Choroid plexus epithelial cell (primary cell): ENCODE results near the gene KIAA1328.
A peak's percentile ranks its signal among the peaks of the same experiment; 100 is the strongest.

Experiments
- DNase-seq: peaks from one replicate; pipeline ENCODE4 v3.0.0-alpha.2; 2010; ENCODE audit warnings: low read depth
- H3K4me3 ChIP-seq: 2 replicates; pipeline ENCODE4 v1.5.1; 2011; ENCODE audit warnings: low read depth, mild to moderate bottlenecking, control low read depth, low read length, moderate library complexity
- TF ChIP-seq, protein P1 (sequence below): conservative IDR thresholded peaks from 2 replicates; pipeline ENCODE4 v1.5.1; 2011; ENCODE audit warnings: low read depth, mild to moderate bottlenecking, control low read depth, inconsistent platforms, low read length, moderate library complexity

Gene KIAA1328

DNA sequence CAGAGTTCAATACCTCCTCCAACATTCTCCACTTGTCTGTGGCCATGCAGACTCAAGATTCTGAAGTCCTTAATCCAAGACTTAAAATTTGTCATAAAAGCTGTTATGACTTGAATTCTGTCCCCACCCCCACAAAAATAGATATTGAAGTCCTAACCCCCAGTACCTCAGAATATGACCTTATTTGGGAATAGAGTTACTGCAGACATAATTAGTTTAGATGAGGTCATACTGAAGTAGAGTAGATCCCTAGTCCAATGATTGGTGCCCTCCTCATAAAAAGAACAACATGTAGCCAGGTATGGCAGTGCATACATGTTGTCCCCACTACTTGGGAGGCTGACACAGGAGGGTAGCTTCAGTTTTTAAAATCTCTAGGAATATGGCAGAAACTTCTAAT lies 9.3 kb upstream of the KIAA1328 start:
- no peak overlapping the region for H3K4me3 ChIP-seq
- TF ChIP-seq, protein P1, sequence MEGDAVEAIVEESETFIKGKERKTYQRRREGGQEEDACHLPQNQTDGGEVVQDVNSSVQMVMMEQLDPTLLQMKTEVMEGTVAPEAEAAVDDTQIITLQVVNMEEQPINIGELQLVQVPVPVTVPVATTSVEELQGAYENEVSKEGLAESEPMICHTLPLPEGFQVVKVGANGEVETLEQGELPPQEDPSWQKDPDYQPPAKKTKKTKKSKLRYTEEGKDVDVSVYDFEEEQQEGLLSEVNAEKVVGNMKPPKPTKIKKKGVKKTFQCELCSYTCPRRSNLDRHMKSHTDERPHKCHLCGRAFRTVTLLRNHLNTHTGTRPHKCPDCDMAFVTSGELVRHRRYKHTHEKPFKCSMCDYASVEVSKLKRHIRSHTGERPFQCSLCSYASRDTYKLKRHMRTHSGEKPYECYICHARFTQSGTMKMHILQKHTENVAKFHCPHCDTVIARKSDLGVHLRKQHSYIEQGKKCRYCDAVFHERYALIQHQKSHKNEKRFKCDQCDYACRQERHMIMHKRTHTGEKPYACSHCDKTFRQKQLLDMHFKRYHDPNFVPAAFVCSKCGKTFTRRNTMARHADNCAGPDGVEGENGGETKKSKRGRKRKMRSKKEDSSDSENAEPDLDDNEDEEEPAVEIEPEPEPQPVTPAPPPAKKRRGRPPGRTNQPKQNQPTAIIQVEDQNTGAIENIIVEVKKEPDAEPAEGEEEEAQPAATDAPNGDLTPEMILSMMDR, result no peak
- DNase-seq, result no peak

DNA sequence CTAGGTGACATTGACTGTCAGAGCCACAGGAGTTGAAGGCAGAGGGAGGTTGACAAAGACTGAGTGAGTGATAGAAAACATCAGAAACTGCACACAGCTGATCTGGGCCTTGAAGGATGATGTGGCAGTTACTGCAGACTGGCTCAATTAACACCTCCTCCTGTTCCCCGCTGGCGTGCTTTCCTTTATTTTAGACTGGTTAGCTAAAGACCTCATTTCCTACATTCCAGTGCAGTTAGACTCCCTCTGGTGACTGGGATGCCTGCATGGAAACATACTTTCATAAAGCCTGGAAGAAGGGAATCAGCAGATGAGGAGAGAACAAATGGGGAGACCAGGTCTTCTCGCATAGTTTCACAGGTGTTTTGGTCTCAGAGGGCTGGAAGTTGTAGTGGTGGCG lies 7.2 kb upstream of the KIAA1328 start:
- TF ChIP-seq, protein P1, result no peak
- H3K4me3 ChIP-seq, result no peak overlapping the region
- no peak for DNase-seq

DNA sequence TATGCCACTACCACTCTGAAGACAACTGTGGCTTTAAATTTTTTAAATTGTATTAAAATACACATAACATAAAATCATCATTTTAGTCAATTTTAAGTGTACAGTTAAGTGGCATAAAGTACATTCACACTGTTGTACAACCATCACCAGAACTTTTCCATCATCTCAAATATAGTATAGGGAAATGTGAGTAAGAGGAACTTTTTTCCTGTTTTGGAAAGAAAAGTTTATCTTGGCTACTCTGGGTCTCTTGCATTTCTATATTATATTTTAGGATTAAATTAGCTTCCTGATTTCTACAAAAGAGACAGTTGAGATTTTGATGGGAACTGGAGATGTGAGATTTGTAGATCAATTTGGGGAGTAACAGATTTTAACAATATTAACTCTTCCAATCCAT lies 3.4 kb upstream of the KIAA1328 start:
- TF ChIP-seq, protein P1, result no peak
- DNase-seq, result no peak
- no peak overlapping the region for H3K4me3 ChIP-seq

DNA sequence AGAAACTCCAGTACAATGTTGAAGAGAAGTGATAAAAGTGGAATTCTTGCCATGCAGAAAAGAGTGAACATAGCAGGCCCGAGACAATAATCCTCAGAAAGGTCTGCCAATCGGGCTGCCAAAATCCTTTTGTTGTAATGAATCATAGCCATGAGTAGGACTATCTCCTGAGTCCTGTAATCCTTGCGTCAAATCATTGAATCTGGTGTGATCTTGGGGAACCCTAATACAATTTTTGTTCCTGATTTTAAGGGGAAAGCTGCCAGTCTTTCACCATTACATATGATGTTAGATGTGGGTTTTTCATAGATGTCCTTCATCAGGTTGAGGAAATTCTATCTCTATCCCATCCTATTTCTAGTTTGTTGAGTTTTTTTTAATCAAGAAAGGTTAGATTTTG lies 2.4 kb upstream of the KIAA1328 start:
- DNase-seq, result no peak
- TF ChIP-seq, protein P1, result no peak
- no peak overlapping the region for H3K4me3 ChIP-seq

DNA sequence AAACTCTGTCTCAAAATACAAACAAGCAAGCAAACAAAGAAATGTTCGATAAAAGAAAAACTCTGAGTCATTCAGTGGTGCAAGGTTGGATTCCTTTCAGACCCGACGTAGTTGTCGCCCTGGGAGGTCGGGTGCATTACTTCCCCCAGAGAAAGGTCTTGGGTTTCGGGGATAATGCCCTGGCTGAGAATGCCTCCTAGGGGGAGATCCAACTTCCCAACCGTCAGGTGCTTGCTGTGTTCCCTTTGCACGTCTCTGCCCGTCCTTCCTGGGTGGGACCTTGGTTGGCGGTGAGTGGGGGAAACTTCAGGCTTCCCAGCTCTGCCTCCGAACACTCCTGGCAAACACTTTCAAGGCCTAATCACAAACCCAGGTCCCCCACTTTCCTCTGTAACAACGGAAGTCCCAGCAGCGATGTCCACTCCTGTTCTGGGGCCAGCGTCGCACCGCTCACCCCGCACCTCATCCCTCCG lies 734 bp upstream of the KIAA1328 start:
- TF ChIP-seq, protein P1, result no peak
- H3K4me3 ChIP-seq, result peak overlapping the region; percentile 100
- peak; percentile 79 for DNase-seq

DNA sequence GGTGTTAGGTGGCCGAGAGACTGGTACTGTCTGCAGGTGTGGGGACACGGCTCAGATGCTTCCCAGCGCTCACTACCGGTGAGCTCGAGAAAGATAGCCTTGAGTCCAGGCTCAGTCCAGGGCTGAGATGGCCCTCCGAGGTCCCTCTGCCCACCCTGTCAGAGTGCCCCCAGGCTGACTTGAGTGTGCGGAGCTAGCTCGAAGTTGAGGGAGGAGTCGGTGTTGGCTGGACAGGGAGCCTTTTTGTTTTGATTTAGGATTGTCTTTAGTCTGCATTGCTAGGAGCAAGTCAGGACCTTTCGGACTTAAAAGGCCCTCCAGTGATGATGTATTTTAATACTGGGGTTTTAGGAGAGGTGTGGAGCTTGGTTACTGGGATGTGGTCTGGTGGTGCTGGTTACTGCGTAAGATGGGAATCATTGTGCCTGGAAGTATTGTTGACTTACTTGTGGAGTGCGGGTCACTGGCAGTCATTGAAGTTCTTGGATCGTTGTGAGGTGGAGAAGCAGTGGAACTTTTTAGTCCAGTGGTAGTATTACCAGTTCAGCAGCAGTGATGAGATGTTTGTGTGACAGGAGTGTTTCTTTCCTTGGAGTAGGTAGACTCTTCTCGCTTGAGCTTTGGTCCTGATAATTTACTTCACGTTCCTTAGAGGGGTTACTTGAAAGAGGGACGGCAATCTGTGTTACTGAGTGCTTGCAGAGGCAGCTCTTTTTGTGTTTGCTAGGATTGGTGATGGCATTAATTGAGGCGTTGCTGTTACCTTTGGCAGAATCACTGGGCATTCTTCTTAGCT lies 633 bp downstream of the KIAA1328 start:
- TF ChIP-seq, protein P1, result no peak
- H3K4me3 ChIP-seq, result peak overlapping the region; percentile 100
- peak; percentile 39 for DNase-seq

DNA sequence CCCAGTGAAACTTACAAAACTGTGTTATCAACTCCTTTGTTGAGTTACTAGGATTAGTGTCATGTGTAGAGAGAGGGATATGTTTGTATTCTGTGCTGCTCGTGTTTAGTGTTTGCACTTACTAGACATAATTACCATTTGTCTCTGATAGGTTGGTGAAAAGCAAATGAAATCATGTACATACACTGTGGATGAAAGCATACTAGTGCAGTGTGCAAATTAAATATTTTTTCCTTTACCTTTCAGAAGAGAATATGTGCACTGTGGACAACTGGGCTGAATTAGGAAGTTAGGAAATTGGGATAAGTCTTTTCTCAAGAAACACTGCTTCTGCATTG lies 1.2 kb downstream of the KIAA1328 start:
- TF ChIP-seq, protein P1, result no peak
- no peak for DNase-seq
- H3K4me3 ChIP-seq, result peak overlapping the region; percentile 100
